ENCODE results near the gene SLC25A19.

Gene SLC25A19

DNA sequence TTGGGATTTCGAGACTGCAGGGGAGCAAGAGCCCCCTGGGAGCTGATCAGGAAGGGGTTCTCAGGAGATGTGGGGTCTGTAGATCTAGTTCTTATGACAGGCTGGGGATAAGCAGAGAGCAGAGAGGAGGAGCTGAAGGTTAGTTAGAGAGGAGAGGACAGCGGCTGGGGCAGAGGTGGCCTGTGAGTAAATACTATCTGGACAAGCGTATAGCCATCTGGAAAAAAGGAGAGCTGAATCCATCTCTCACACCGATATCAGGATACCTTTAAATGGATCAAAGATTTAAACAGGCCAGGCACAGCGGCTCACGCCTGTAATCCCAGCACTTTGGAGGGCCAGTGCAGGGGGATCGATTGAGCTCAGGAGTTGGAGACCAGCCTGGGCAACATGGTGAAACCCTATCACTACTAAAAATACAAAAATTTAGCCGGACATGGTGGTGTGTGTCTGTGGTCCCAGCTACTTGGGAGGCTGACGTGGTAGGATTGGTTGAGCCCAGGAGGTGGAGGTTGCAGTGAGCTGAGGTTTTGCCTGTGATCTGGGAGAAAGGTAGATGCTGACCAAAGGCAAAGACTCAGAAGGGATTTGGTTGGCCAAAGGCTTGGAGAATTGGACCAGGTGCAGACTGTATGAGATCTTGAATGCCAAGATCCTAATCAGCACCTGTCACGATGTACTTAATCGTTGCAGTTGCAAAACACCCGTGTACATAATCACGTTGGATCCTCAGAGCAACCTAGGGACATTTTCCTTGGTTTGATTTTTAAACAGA, 18.9 kb upstream of the SLC25A19 start:
- H3K27ac ChIP-seq: no peak overlapping the region
- no peaks in the 10 kb centered on the region for H3K27me3 ChIP-seq (ENCODE audit: control insufficient read depth, insufficient read depth, low read length)
- no peak overlapping the region for H3K4me3 ChIP-seq (ENCODE audit: low read depth, low read length)
- H3K4me2 ChIP-seq (ENCODE audit: low read length): no peak overlapping the region
- H3K9me3 ChIP-seq (ENCODE audit: control insufficient read depth, low read length): no peaks in the 10 kb centered on the region
- H3K36me3 ChIP-seq (ENCODE audit: control insufficient read depth, insufficient read depth, low read length): no peaks in the 10 kb centered on the region
- H3K4me1 ChIP-seq: no peaks in the 10 kb centered on the region
- TF ChIP-seq, protein P1, sequence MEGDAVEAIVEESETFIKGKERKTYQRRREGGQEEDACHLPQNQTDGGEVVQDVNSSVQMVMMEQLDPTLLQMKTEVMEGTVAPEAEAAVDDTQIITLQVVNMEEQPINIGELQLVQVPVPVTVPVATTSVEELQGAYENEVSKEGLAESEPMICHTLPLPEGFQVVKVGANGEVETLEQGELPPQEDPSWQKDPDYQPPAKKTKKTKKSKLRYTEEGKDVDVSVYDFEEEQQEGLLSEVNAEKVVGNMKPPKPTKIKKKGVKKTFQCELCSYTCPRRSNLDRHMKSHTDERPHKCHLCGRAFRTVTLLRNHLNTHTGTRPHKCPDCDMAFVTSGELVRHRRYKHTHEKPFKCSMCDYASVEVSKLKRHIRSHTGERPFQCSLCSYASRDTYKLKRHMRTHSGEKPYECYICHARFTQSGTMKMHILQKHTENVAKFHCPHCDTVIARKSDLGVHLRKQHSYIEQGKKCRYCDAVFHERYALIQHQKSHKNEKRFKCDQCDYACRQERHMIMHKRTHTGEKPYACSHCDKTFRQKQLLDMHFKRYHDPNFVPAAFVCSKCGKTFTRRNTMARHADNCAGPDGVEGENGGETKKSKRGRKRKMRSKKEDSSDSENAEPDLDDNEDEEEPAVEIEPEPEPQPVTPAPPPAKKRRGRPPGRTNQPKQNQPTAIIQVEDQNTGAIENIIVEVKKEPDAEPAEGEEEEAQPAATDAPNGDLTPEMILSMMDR (IDR thresholded peaks at IDR 0.05): no peak
- no peak overlapping the region for H2AFZ ChIP-seq
- no peak overlapping the region for H3K9ac ChIP-seq
- no peaks in the 10 kb centered on the region for H3K79me2 ChIP-seq

DNA sequence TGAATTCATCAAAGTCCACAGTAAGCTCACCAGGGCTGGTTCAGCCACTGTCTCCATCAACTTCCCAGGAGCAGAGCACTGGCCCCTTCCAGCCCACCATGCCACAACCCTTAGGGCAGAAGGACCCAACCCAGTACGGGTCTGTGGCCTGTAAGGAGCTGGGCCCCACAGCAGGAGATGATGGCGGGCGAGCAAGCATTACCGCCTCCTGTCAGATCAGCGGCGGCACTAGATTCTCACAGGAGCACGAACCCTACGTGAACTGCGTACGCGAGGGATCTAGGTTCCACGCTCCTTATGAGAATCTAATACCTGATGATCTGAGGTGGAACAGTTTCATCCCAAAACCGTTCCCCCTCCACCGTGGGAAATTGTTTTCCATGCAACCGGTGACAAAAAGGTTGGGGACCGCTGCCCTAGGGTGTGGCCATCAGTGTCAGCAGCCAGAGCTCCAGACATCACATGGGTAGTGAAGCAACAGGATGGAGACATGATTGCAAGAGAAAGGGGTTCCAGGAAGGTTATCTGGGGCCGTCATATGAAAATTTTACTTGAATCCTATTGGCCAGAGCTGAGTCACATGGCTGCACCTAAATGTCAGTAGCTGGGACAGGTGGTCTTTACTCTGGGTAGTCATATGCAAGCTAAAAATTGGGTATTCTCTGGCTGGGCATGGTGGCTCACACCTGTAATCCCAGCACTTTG, 12.4 kb upstream of the SLC25A19 start:
- Histone ChIP-seq H3K79me2 (no peaks in the 10 kb centered on the region), H3K27me3 (ENCODE audit: control insufficient read depth, insufficient read depth, low read length) (no peaks in the 10 kb centered on the region), H3K36me3 (ENCODE audit: control insufficient read depth, insufficient read depth, low read length) (no peaks in the 10 kb centered on the region), H2AFZ (no peak overlapping the region), H3K9me3 (ENCODE audit: control insufficient read depth, low read length) (no peaks in the 10 kb centered on the region), H3K9ac (no peak overlapping the region), H3K27ac (no peak overlapping the region), H3K4me1 (no peaks in the 10 kb centered on the region), H3K4me2 (ENCODE audit: low read length) (no peak overlapping the region), H3K4me3 (ENCODE audit: low read depth, low read length) (no peak overlapping the region)
- TF ChIP-seq, protein P1 (IDR thresholded peaks at IDR 0.05): no peak

DNA sequence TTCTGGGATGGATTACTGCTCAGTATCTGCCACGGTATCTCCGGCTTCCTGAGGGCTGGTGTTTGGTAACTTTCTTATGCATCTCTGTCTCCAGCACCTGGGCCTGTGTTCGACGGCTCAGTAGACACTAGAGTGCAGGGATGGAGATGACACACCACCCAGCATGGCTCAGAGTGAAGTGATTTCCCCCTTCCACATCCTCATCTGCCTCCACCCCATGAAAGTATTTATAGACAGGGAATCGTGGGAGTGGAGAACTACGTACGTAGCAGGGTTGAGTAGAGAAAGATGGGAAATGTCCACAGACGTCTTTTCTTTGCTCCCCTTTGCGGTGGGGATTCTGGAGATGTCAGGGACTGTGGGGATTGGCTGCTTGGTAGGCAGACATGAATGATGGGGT, 11.8 kb upstream of the SLC25A19 start:
- H3K4me3 ChIP-seq (ENCODE audit: low read depth, low read length): no peak overlapping the region
- TF ChIP-seq, protein P1 (IDR thresholded peaks at IDR 0.05): no peak
- no peak overlapping the region for H3K27ac ChIP-seq
- H3K4me2 ChIP-seq (ENCODE audit: low read length): no peak overlapping the region
- H3K27me3 ChIP-seq (ENCODE audit: control insufficient read depth, insufficient read depth, low read length): no peaks in the 10 kb centered on the region
- no peak overlapping the region for H2AFZ ChIP-seq
- H3K4me1 ChIP-seq: no peaks in the 10 kb centered on the region
- no peaks in the 10 kb centered on the region for H3K9me3 ChIP-seq (ENCODE audit: control insufficient read depth, low read length)
- no peaks in the 10 kb centered on the region for H3K36me3 ChIP-seq (ENCODE audit: control insufficient read depth, insufficient read depth, low read length)
- H3K9ac ChIP-seq: no peak overlapping the region
- H3K79me2 ChIP-seq: no peaks in the 10 kb centered on the region

DNA sequence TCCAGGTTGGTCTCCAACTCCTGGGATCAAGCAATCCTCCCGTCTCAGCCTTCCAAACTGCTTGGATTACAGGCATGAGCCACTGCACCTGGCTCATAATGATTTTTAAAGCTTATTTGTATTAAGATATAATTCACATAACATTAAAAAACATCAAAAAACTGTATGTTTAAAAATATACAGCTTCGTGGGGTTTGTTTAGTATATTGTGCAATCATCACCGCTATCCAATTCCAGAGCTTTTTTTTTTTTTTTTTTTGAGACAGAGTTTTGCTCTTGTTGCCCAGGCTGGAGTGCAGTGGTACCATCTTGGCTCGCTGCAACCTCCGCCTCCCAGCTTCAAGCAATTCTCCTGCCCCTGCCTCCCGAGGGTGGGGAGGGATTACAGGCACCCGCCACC, 11.0 kb upstream of the SLC25A19 start:
- Histone ChIP-seq H3K4me2 (ENCODE audit: low read length) (no peak overlapping the region), H3K4me1 (no peaks in the 10 kb centered on the region), H3K9me3 (ENCODE audit: control insufficient read depth, low read length) (no peaks in the 10 kb centered on the region), H3K27me3 (ENCODE audit: control insufficient read depth, insufficient read depth, low read length) (no peaks in the 10 kb centered on the region), H3K79me2 (no peaks in the 10 kb centered on the region), H3K9ac (no peak overlapping the region), H3K4me3 (ENCODE audit: low read depth, low read length) (no peak overlapping the region), H3K27ac (no peak overlapping the region), H3K36me3 (ENCODE audit: control insufficient read depth, insufficient read depth, low read length) (no peaks in the 10 kb centered on the region), H2AFZ (no peak overlapping the region)
- TF ChIP-seq, protein P1 (IDR thresholded peaks at IDR 0.05): no peak

All from parathyroid adenoma (tissue), 2 donors.